Ishikawa (cell line): Measurements from ENCODE around the gene C22orf31.

ENCODE experiments used
- CEBPB ChIP-seq: IDR thresholded peaks from 2 replicates; pipeline ENCODE4 v1.6.1; 2012
- CREB1 ChIP-seq: IDR thresholded peaks from 2 replicates; pipeline ENCODE4 v1.6.1; 2012; ENCODE audit warnings: low read depth
- EGR1 ChIP-seq: IDR thresholded peaks from 2 replicates; pipeline ENCODE4 v1.6.1; 2012
- EP300 ChIP-seq: IDR thresholded peaks from 2 replicates; pipeline ENCODE4 v1.6.1; 2012; ENCODE audit warnings: borderline replicate concordance
- FOXM1 ChIP-seq: IDR thresholded peaks from 2 replicates; pipeline ENCODE4 v1.6.1; 2012; ENCODE audit warnings: low read depth, borderline replicate concordance
- NFIC ChIP-seq: IDR thresholded peaks from 2 replicates; pipeline ENCODE4 v1.6.1; 2012
- RAD21 ChIP-seq: IDR thresholded peaks from 2 replicates; pipeline ENCODE4 v1.6.1; 2012; ENCODE audit warnings: low read depth
- REST ChIP-seq: IDR thresholded peaks from 2 replicates; pipeline ENCODE4 v1.6.1; 2012; ENCODE audit warnings: low read depth, mild to moderate bottlenecking
- TAF1 ChIP-seq: IDR thresholded peaks from 2 replicates; pipeline ENCODE4 v1.6.1; 2012; ENCODE audit warnings: low read depth, mild to moderate bottlenecking
- TCF12 ChIP-seq: IDR thresholded peaks from 2 replicates; pipeline ENCODE4 v1.6.1; 2012; ENCODE audit warnings: low read depth
- TEAD4 ChIP-seq: IDR thresholded peaks from 2 replicates; pipeline ENCODE4 v1.6.1; 2012
- USF1 ChIP-seq: IDR thresholded peaks from 2 replicates; pipeline ENCODE4 v1.6.1; 2012
- YY1 ChIP-seq: IDR thresholded peaks from 2 replicates; pipeline ENCODE4 v1.6.1; 2012; ENCODE audit warnings: low read depth
- ZBTB7A ChIP-seq: IDR thresholded peaks from 2 replicates; pipeline ENCODE4 v1.6.1; 2012; ENCODE audit warnings: low read depth
- TF ChIP-seq, protein P1 (sequence below): IDR thresholded peaks from 2 replicates; pipeline ENCODE4 v1.6.1; 2012

The C22orf31 gene

GRCh38 chr22:29018293-29019189 is 43.1 kb downstream of the C22orf31 start:
- TF ChIP-seq ZBTB7A (no peak), TCF12 (no peak), CEBPB (no peak), EP300 (no peak), RAD21 (no peak), FOXM1 (no peak), NFIC (no peak), CREB1 (no peak), USF1 (no peak), TAF1 (no peak), EGR1 (no peak), TEAD4 (no peak), REST (no peak), YY1 (no peak)
- TF ChIP-seq, protein P1, sequence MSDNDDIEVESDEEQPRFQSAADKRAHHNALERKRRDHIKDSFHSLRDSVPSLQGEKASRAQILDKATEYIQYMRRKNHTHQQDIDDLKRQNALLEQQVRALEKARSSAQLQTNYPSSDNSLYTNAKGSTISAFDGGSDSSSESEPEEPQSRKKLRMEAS = no peak

- TF ChIP-seq, protein P1 = no peak
- TF ChIP-seq EP300 (no peak), REST (no peak), CEBPB (no peak), USF1 (no peak), TCF12 (no peak), RAD21 (no peak)
Observed at GRCh38 chr22:29016067-29016938, 45.3 kb downstream of the C22orf31 start.

GRCh38 chr22:29014773-29015172 is 46.9 kb downstream of the C22orf31 start:
- TF ChIP-seq TCF12 (no peak), USF1 (no peak), YY1 (no peak), ZBTB7A (no peak), REST (no peak), RAD21 (no peak), TAF1 (no peak), TEAD4 (no peak), EGR1 (no peak), EP300 (no peak), CREB1 (no peak), FOXM1 (no peak), NFIC (no peak), CEBPB (no peak)
- TF ChIP-seq, protein P1 = no peak
